Endothelial cell of umbilical vein (primary cell): Measurements from ENCODE around the gene HYLS1. TPM values are rescaled to one million over a fixed set of nuclear protein-coding genes. Genes with fewer than 3 reads are reported as not detected.

Source experiments
- BruUV-seq: library from RNA; stranded (reverse); fragments of 400-500 nt; replicated peaks from 2 replicates; lab custom pipeline; 2021; lab: Mats Ljungman, UMichigan
- CTCF ChIA-PET: fragments of 300-600, 350-600 bp; sonication (Branson Sonifier 250); formaldehyde crosslinking; loops from one replicate; lab custom pipeline; 2021; ENCODE audit warnings: antibody characterized with exemption, inconsistent platforms; lab: Charles Lee
- POLR2A ChIA-PET: fragments of 300-600, 350-600 bp; sonication (Branson Sonifier 250); formaldehyde crosslinking; loops from one replicate; lab custom pipeline; 2021; ENCODE audit warnings: antibody characterized with exemption, inconsistent platforms; lab: Charles Lee
- DNase-seq: peaks from one replicate; pipeline ENCODE4 v3.0.0-alpha.2; 2011; ENCODE audit warnings: low read depth, low spot score
- FAIRE-seq: peaks from 2 replicates; lab custom pipeline; 2011; peaks lifted over from hg19 to GRCh38; lab: Jason Lieb, UNC
- H2AFZ ChIP-seq: 2 replicates; pipeline ENCODE4 v1.6.0; 2012; ENCODE audit warnings: low read depth, low read length, control low read depth, inconsistent platforms
- H3K27ac ChIP-seq: 2 replicates; pipeline ENCODE4 v1.5.1; 2011; ENCODE audit warnings: low read depth, mild to moderate bottlenecking, control low read depth, low read length, moderate library complexity; ENCODE audit not compliant: insufficient read depth
- H3K27me3 ChIP-seq, 2 experiments: 2 replicates each; pipeline versions ENCODE4 v1.6.0 to v1.6.1; 2011; ENCODE audit warnings: low read length in 2 of 2, mixed read lengths in 1 of 2; ENCODE audit not compliant: control insufficient read depth in 2 of 2, insufficient read depth in 2 of 2
- H3K36me3 ChIP-seq, 2 experiments: 2 replicates in 1 of 2; 3 replicates in 1 of 2; pipeline ENCODE4 v1.5.1; 2011; ENCODE audit warnings: low read length in 2 of 2, mild to moderate bottlenecking in 1 of 2, moderate library complexity in 1 of 2; ENCODE audit not compliant: control insufficient read depth in 2 of 2, insufficient read depth in 2 of 2; ENCODE audit errors: extremely low read depth in 1 of 2
- H3K4me1 ChIP-seq: 3 replicates; pipeline ENCODE4 v1.5.1; 2011; ENCODE audit warnings: mild to moderate bottlenecking, low read length; ENCODE audit not compliant: control insufficient read depth, insufficient read depth; ENCODE audit errors: extremely low read depth
- H3K4me2 ChIP-seq: 2 replicates; pipeline ENCODE4 v1.6.1; 2011; ENCODE audit warnings: low read length, control low read depth, mixed read lengths; ENCODE audit not compliant: insufficient read depth
- H3K4me3 ChIP-seq, 3 experiments: fragments of 200-600 bp in 1 of 3; sonication (generic), shearing (Covaris generic) in 1 of 3; replicated peaks in 1 of 3; 2 replicates each; pipeline ENCODE4 v1.5.1; 2011 to 2016; ENCODE audit warnings: control low read depth in 3 of 3, low read length in 3 of 3, mild to moderate bottlenecking in 2 of 3, inconsistent platforms in 1 of 3, low read depth in 1 of 3, moderate library complexity in 1 of 3; ENCODE audit not compliant: insufficient read depth in 1 of 3
- H3K79me2 ChIP-seq: 2 replicates; pipeline ENCODE4 v1.6.0; 2012; ENCODE audit warnings: low read length, inconsistent platforms; ENCODE audit not compliant: control insufficient read depth, insufficient read depth
- H3K9ac ChIP-seq: replicated peaks from 2 replicates; pipeline ENCODE3; 2011; ENCODE audit warnings: low read length, control low read depth; ENCODE audit not compliant: insufficient read depth; ENCODE audit errors: extremely low read depth
- H3K9me1 ChIP-seq: replicated peaks from 3 replicates; pipeline ENCODE4 v1.6.0; 2011; ENCODE audit warnings: mild to moderate bottlenecking, low read length; ENCODE audit not compliant: control insufficient read depth, insufficient read depth; ENCODE audit errors: extremely low read depth
- H3K9me3 ChIP-seq: replicated peaks from 2 replicates; pipeline ENCODE4 v1.5.1; 2012; ENCODE audit warnings: low read length, inconsistent platforms; ENCODE audit not compliant: control insufficient read depth, insufficient read depth
- H4K20me1 ChIP-seq: replicated peaks from 2 replicates; pipeline ENCODE3; 2011; ENCODE audit warnings: mild to moderate bottlenecking, low read length; ENCODE audit not compliant: control insufficient read depth, insufficient read depth; ENCODE audit errors: extremely low read depth
- CTCF ChIP-seq, 2 donors: IDR thresholded peaks; 1 replicate in 1 of 2; 2 replicates in 1 of 2; pipeline ENCODE4 v1.5.1; 2011; ENCODE audit warnings: low read length in 2 of 2, mild to moderate bottlenecking in 2 of 2, moderate library complexity in 2 of 2, control low read depth in 1 of 2, inconsistent platforms in 1 of 2, low read depth in 1 of 2; ENCODE audit not compliant: insufficient read depth in 1 of 2; ENCODE audit errors: extremely low read depth in 1 of 2
- EZH2 ChIP-seq: IDR thresholded peaks from 2 replicates; pipeline ENCODE4 v1.6.1; 2012; ENCODE audit warnings: borderline replicate concordance, low read depth, mild to moderate bottlenecking, moderate library complexity, low read length, inconsistent platforms; ENCODE audit not compliant: severe bottlenecking
- FOS ChIP-seq: IDR thresholded peaks from 2 replicates; pipeline ENCODE4 v1.6.1; 2011; ENCODE audit warnings: mild to moderate bottlenecking, low read length, moderate library complexity, borderline replicate concordance; ENCODE audit not compliant: insufficient read depth
- GATA2 ChIP-seq: IDR thresholded peaks from 2 replicates; pipeline ENCODE4 v1.7.0; 2011; ENCODE audit warnings: low read depth, mild to moderate bottlenecking, moderate library complexity, mixed read lengths, low read length; ENCODE audit not compliant: insufficient read length, insufficient read depth
- JUN ChIP-seq: IDR thresholded peaks from 2 replicates; pipeline ENCODE4 v1.6.1; 2011; ENCODE audit warnings: borderline replicate concordance, low read depth; ENCODE audit not compliant: insufficient read length, insufficient read depth
- MYC ChIP-seq: IDR thresholded peaks from one replicate; pipeline ENCODE4 v1.6.1; 2011; ENCODE audit warnings: mild to moderate bottlenecking, low read depth, low read length
- POLR2A ChIP-seq: IDR thresholded peaks from 2 replicates; pipeline ENCODE4 v1.6.1; 2012; ENCODE audit warnings: low read depth, mild to moderate bottlenecking, control low read depth, low read length
- POLR2AphosphoS5 ChIP-seq: IDR thresholded peaks from 2 replicates; pipeline ENCODE4 v1.6.1; 2012; ENCODE audit warnings: low read depth, mild to moderate bottlenecking, control low read depth, low read length, moderate library complexity; ENCODE audit not compliant: insufficient read depth
- dilution Hi-C: fragments of 300-500 bp; cut with MboI; formaldehyde crosslinking; loops from one replicate; pipeline ENCODE4 v1.15.0; 2019; ENCODE audit warnings: low sequenced_read_pairs; ENCODE audit not compliant: extremely low pct_ligation_motif_present
- intact Hi-C: fragments of 100-400 bp; cut with micrococcal nuclease; formaldehyde crosslinking; loops from one replicate; pipeline ENCODE4 v1.10.0; 2022
- polyA plus RNA-seq, 4 experiments: library from polyadenylated mRNA; depleted of rRNA in 3 of 4; stranded (reverse) in 3 of 4; unstranded in 1 of 4; fragments of >200 nt; gene quantifications; 2 replicates each; pipeline versions ENCODE4 v1.2.1 to v1.2.3, GENCODE V29; 2011 to 2012; ENCODE audit warnings: missing spikeins in 1 of 4
- total RNA-seq: library from RNA; stranded (reverse); gene quantifications from 2 replicates; pipeline ENCODE4 v1.2.3, GENCODE V29; 2021
- TF ChIP-seq, protein P1 (sequence below): IDR thresholded peaks from 2 replicates; pipeline ENCODE4 v1.6.1; 2011; ENCODE audit not compliant: insufficient read depth, insufficient read length

HYLS1 gene
- total and polyA plus RNA-seq, 2 donors (not counting 3 experiments of a cell fraction or from before 2014, with no cell fraction given), result 4.7 to 12.6 TPM

DNA sequence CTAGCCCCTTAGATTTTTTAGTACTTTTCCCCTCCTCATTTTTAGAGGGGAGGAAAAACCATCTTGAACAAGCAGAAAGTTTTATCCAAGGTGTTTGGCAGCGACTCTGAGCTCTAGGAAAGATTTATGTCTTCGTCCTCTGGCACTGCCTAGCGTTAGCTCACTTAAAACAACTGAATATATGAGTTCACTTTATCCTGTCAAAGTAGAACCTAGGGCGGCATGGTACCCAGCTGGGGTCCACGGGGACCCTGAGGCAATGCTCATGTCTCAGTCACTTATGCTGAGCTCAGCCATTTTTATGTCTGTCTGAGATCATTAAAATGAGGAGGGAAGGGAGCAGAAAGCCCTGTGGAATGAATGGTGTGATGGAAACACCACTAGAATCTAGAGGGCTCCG lies 44.2 kb downstream of the HYLS1 start:
- Histone ChIP-seq H3K27me3 (peaks cover 2% of the 10 kb centered on the region in 2 experiments), H3K36me3 (no peaks in the 10 kb centered on the region), H3K79me2 (no peaks in the 10 kb centered on the region), H4K20me1 (no peaks in the 10 kb centered on the region), H3K4me3 (no peak overlapping the region), H3K4me2 (no peak overlapping the region), H3K9me3 (no peaks in the 10 kb centered on the region), H2AFZ (no peak overlapping the region), H3K9ac (no peak overlapping the region), H3K9me1 (no peaks in the 10 kb centered on the region), H3K27ac (no peak overlapping the region), H3K4me1 (no peaks in the 10 kb centered on the region)
- DNase-seq (no peak), FAIRE-seq (no peak)
- BruUV-seq, result no TSS peak
- CTCF ChIA-PET, result interaction anchor here (1.0 kb wide), 1 partner anchor 262 kb away, joined by 3 read pairs; no protein-coding TSS in a partner anchor
- POLR2A ChIA-PET, result no interaction called here
- intact Hi-C loops (no loop called here), dilution Hi-C loops (no loop called here)
- TF ChIP-seq FOS (no peak), EZH2 (no peak), POLR2A (no peak), GATA2 (no peak), MYC (no peak), POLR2AphosphoS5 (no peak), JUN (no peak), CTCF (IDR thresholded peaks at IDR 0.05; ENCODE audit: extremely low read depth in 1 of 2, insufficient read depth in 1 of 2, low read depth in 1 of 2, low read length in 2 of 2) (no peak)
- TF ChIP-seq, protein P1, sequence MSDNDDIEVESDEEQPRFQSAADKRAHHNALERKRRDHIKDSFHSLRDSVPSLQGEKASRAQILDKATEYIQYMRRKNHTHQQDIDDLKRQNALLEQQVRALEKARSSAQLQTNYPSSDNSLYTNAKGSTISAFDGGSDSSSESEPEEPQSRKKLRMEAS, result no peak
